Activated naive CD8-positive, alpha-beta T cell treated with anti-CD3 and anti-CD28 coated beads, Interleukin-2, amount 10 ng/mL, durations not matched to agents 7 days and 5 days (primary cell): ENCODE data around the gene CREB3L1. TPM values are rescaled to one million over a fixed set of nuclear protein-coding genes. Genes with fewer than 3 reads are reported as not detected.

Experiments
- ATAC-seq: fragments of 150-1000 bp; cut with Tn5 transposase; one replicate; pipeline ENCODE4 v1.10.0; 2021; ENCODE audit warnings: low read depth, moderate library complexity
- POLR2A ChIA-PET: fragments of 350-600 bp; sonication (Branson Sonifier 250); formaldehyde crosslinking; loops from one replicate; lab custom pipeline; 2021; ENCODE audit warnings: antibody characterized with exemption; lab: Charles Lee
- DNase-seq: peaks from one replicate; pipeline ENCODE4 v3.0.0; 2021
- H3K27ac Mint-ChIP-seq: one replicate; pipeline ENCODE4 v1.8.0; 2022; ENCODE audit warnings: mild to moderate bottlenecking, mixed read lengths
- H3K27me3 Mint-ChIP-seq: one replicate; pipeline ENCODE4 v1.8.0; 2022; ENCODE audit warnings: mild to moderate bottlenecking, moderate library complexity, mixed read lengths
- H3K36me3 Mint-ChIP-seq: one replicate; pipeline ENCODE4 v1.8.0; 2021; ENCODE audit warnings: mild to moderate bottlenecking, mixed read lengths
- H3K4me1 Mint-ChIP-seq: one replicate; pipeline ENCODE4 v1.8.0; 2021; ENCODE audit warnings: mixed read lengths
- H3K4me3 Mint-ChIP-seq: one replicate; pipeline ENCODE4 v1.8.0; 2022; ENCODE audit warnings: mild to moderate bottlenecking, moderate library complexity, mixed read lengths
- H3K9me3 Mint-ChIP-seq: one replicate; pipeline ENCODE4 v1.8.0; 2021; ENCODE audit warnings: mixed read lengths
- total RNA-seq, 2 experiments: library from RNA; stranded (reverse); gene quantifications; one replicate each; pipeline ENCODE4 v1.2.3, GENCODE V29; 2021

CREB3L1 gene
- total RNA-seq, 2 experiments from 2014 or later: not detected

- Mint-ChIP-seq H3K9me3 (no peaks in the 10 kb centered on the region), H3K36me3 (no peaks in the 10 kb centered on the region), H3K27ac (no peak overlapping the region), H3K4me3 (no peak overlapping the region), H3K4me1 (no peaks in the 10 kb centered on the region), H3K27me3 (peaks cover 7% of the 10 kb centered on the region)
- DNase-seq: no peak
- no peak for ATAC-seq
- POLR2A ChIA-PET: no interaction called here
Observed at GRCh38 chr11:46288451-46288850, 11.0 kb downstream of the CREB3L1 start.

GRCh38 chr11:46290011-46290410 is 12.5 kb downstream of the CREB3L1 start:
- ATAC-seq (no peak), DNase-seq (no peak)
- H3K27me3 Mint-ChIP-seq: peaks cover 9% of the 10 kb centered on the region
- H3K27ac Mint-ChIP-seq: no peak overlapping the region
- no peaks in the 10 kb centered on the region for H3K36me3 Mint-ChIP-seq
- H3K4me3 Mint-ChIP-seq: no peak overlapping the region
- H3K4me1 Mint-ChIP-seq: no peaks in the 10 kb centered on the region
- POLR2A ChIA-PET: no interaction called here
- H3K9me3 Mint-ChIP-seq: no peaks in the 10 kb centered on the region

- peaks cover 11% of the 10 kb centered on the region for H3K27me3 Mint-ChIP-seq
- no peak overlapping the region for H3K4me3 Mint-ChIP-seq
- DNase-seq (no peak), ATAC-seq (no peak)
- POLR2A ChIA-PET: no interaction called here
- no peak overlapping the region for H3K27ac Mint-ChIP-seq
- no peaks in the 10 kb centered on the region for H3K9me3 Mint-ChIP-seq
- H3K36me3 Mint-ChIP-seq: no peaks in the 10 kb centered on the region
- peaks cover 2% of the 10 kb centered on the region for H3K4me1 Mint-ChIP-seq
Observed at GRCh38 chr11:46290598-46291309, 13.3 kb downstream of the CREB3L1 start.

- DNase-seq: no peak
- Mint-ChIP-seq H3K9me3 (no peaks in the 10 kb centered on the region), H3K4me3 (no peak overlapping the region), H3K27ac (no peak overlapping the region), H3K4me1 (peaks cover 5% of the 10 kb centered on the region), H3K27me3 (peaks cover 14% of the 10 kb centered on the region), H3K36me3 (no peaks in the 10 kb centered on the region)
- POLR2A ChIA-PET: no interaction called here
- no peak for ATAC-seq
Observed at GRCh38 chr11:46291441-46292150, 14.1 kb downstream of the CREB3L1 start.

GRCh38 chr11:46293066-46293465 is 15.6 kb downstream of the CREB3L1 start:
- Mint-ChIP-seq H3K4me3 (no peak overlapping the region), H3K36me3 (no peaks in the 10 kb centered on the region), H3K9me3 (no peaks in the 10 kb centered on the region), H3K4me1 (peaks cover 5% of the 10 kb centered on the region), H3K27me3 (peaks cover 19% of the 10 kb centered on the region), H3K27ac (no peak overlapping the region)
- POLR2A ChIA-PET: no interaction called here
- ATAC-seq (no peak), DNase-seq (no peak)

- no peak for DNase-seq
Observed at GRCh38 chr11:46293641-46294103, 16.2 kb downstream of the CREB3L1 start.

GRCh38 chr11:46294365-46295309 is 17.2 kb downstream of the CREB3L1 start:
- Mint-ChIP-seq H3K4me3 (peak overlapping the region; percentile 50), H3K9me3 (no peaks in the 10 kb centered on the region), H3K27ac (no peak overlapping the region), H3K4me1 (peaks cover 5% of the 10 kb centered on the region), H3K27me3 (peaks cover 20% of the 10 kb centered on the region), H3K36me3 (no peaks in the 10 kb centered on the region)
- DNase-seq: no peak
- POLR2A ChIA-PET: interaction anchor here (0.6 to 1.7 kb wide), 6 partner anchors 9 to 51 kb away, joined by 3 to 6 read pairs (median 4); no protein-coding TSS in a partner anchor
- ATAC-seq: no peak

More at GRCh38 chr11:46293641-46294103, 16.2 kb downstream of the CREB3L1 start:
- Mint-ChIP-seq H3K9me3 (no peaks in the 10 kb centered on the region), H3K4me1 (peaks cover 5% of the 10 kb centered on the region), H3K27me3 (peaks cover 20% of the 10 kb centered on the region), H3K4me3 (no peak overlapping the region), H3K36me3 (no peaks in the 10 kb centered on the region), H3K27ac (no peak overlapping the region)
- POLR2A ChIA-PET: no interaction called here
- no peak for ATAC-seq

GRCh38 chr11:46295312-46296058 is 18.0 kb downstream of the CREB3L1 start:
- DNase-seq (peak; percentile 80), ATAC-seq (peak; percentile 100)
- no peak overlapping the region for H3K27ac Mint-ChIP-seq
- H3K4me1 Mint-ChIP-seq: peaks cover 7% of the 10 kb centered on the region
- no peaks in the 10 kb centered on the region for H3K36me3 Mint-ChIP-seq
- POLR2A ChIA-PET: interaction anchor here (0.6 to 1.7 kb wide), 7 partner anchors 8 to 85 kb away, joined by 3 to 6 read pairs (median 3); no protein-coding TSS in a partner anchor
- peaks cover 20% of the 10 kb centered on the region for H3K27me3 Mint-ChIP-seq
- H3K9me3 Mint-ChIP-seq: no peaks in the 10 kb centered on the region
- H3K4me3 Mint-ChIP-seq: peak overlapping the region; percentile 80

DNA sequence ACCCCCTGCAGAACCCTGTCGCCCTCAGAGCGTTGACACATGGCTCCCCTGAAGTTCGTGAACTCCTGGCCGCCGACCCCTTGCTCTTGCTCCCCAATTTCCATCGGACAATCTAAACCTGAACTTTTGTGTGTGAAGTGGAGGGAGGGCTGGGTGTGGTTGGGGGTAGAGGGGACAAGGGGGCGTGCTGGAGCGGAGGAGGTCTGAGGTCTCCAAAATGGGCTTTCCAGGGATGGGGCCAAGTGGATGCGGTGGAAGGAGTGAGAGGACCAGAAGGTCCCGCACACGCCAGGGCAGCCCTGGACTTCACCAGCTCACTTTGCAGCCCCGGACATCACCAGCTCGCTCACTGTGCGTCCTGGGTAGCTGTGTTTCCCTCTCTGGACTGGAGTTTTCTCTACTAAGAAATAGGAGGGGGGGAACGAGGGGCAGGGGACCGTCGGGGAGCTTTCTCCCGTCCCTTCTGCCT is 18.6 kb downstream of the CREB3L1 start:
- no peak overlapping the region for H3K27ac Mint-ChIP-seq
- peak overlapping the region; percentile 80 for H3K4me3 Mint-ChIP-seq
- H3K36me3 Mint-ChIP-seq: no peaks in the 10 kb centered on the region
- peaks cover 20% of the 10 kb centered on the region for H3K27me3 Mint-ChIP-seq
- H3K9me3 Mint-ChIP-seq: no peaks in the 10 kb centered on the region
- no peak for DNase-seq
- peaks cover 7% of the 10 kb centered on the region for H3K4me1 Mint-ChIP-seq
- POLR2A ChIA-PET: interaction anchor here (0.5 to 1.7 kb wide), 6 partner anchors 12 to 84 kb away, joined by 3 to 6 read pairs (median 4); no protein-coding TSS in a partner anchor
- no peak for ATAC-seq

GRCh38 chr11:46296528-46297448 is 19.3 kb downstream of the CREB3L1 start:
- H3K4me3 Mint-ChIP-seq: peak overlapping the region; percentile 80
- no peaks in the 10 kb centered on the region for H3K9me3 Mint-ChIP-seq
- DNase-seq: no peak
- H3K36me3 Mint-ChIP-seq: no peaks in the 10 kb centered on the region
- peaks cover 20% of the 10 kb centered on the region for H3K27me3 Mint-ChIP-seq
- ATAC-seq: no peak
- H3K27ac Mint-ChIP-seq: no peak overlapping the region
- POLR2A ChIA-PET: interaction anchor here (0.5 kb wide), 1 partner anchor 29 kb away, joined by 3 read pairs; no protein-coding TSS in a partner anchor
- H3K4me1 Mint-ChIP-seq: peaks cover 7% of the 10 kb centered on the region

DNA sequence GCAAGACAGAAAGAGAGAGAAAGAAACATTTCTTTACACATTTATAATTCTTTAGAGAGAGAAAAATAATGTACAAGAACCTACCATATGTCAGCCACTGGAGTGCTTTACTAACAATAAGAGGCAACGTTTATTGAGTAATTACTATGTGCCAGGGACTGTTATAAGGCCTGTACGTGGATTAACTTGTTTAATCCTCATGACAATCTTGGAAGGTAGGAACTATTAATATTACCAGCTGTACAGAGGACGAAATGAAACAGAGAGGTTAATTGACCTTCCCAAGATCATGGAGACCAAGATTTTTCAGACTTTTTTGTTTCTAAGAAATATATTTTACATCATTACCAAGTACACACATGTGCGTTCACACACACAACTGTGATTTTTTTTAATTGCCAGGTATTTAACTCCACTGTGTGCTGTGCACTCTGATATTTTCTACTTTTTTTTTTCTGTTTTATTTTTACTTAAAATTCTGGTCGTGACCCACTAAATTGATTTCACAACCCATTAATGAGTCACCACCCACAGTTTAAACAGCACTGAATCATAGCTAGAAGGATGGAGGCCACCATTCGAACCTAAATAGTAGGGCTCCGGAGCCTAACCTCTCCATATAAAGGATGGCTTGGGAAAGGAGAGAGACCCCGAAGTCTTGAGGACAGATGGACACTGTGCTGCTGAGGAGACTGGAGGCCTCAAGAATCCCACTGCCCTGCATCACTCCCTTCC is 21.4 kb downstream of the CREB3L1 start:
- ATAC-seq (no peak), DNase-seq (no peak)
- Mint-ChIP-seq H3K27ac (no peak overlapping the region), H3K4me1 (peaks cover 7% of the 10 kb centered on the region), H3K27me3 (peaks cover 17% of the 10 kb centered on the region), H3K4me3 (no peak overlapping the region), H3K9me3 (no peaks in the 10 kb centered on the region), H3K36me3 (no peaks in the 10 kb centered on the region)
- POLR2A ChIA-PET: no interaction called here
